Osteocyte (in vitro differentiated cells): ENCODE measurements around the gene ELN. TPM values are rescaled to one million over a fixed set of nuclear protein-coding genes. Genes with fewer than 3 reads are reported as not detected.
A peak's percentile ranks its signal among the peaks of the same experiment; 100 is the strongest.

ENCODE experiments used
- DNase-seq: peaks from one replicate; pipeline ENCODE4 v3.0.0; 2021; ENCODE audit warnings: mixed read lengths; ENCODE audit not compliant: unreplicated experiment; ENCODE audit errors: extremely low spot score
- H3K27ac Mint-ChIP-seq: one replicate; pipeline ENCODE4 v1.8.0; 2021; ENCODE audit warnings: mild to moderate bottlenecking, mixed read lengths; ENCODE audit not compliant: unreplicated experiment
- H3K27me3 Mint-ChIP-seq: one replicate; pipeline ENCODE4 v1.8.0; 2021; ENCODE audit warnings: mixed read lengths; ENCODE audit not compliant: unreplicated experiment
- H3K36me3 Mint-ChIP-seq: one replicate; pipeline ENCODE4 v1.8.0; 2021; ENCODE audit warnings: mixed read lengths; ENCODE audit not compliant: unreplicated experiment
- H3K4me1 Mint-ChIP-seq: one replicate; pipeline ENCODE4 v1.8.0; 2021; ENCODE audit warnings: mixed read lengths; ENCODE audit not compliant: unreplicated experiment
- H3K4me3 Mint-ChIP-seq: one replicate; pipeline ENCODE4 v1.8.0; 2021; ENCODE audit warnings: mild to moderate bottlenecking, moderate library complexity, mixed read lengths; ENCODE audit not compliant: unreplicated experiment
- H3K9me3 Mint-ChIP-seq: one replicate; pipeline ENCODE4 v1.8.0; 2021; ENCODE audit warnings: mixed read lengths; ENCODE audit not compliant: unreplicated experiment
- CTCF ChIP-seq: fragments of 200-600 bp; sonication (generic); IDR thresholded peaks from 2 replicates; pipeline ENCODE4 v1.5.0; 2021; ENCODE audit warnings: antibody characterized with exemption, mild to moderate bottlenecking, moderate library complexity
- total RNA-seq: library from RNA; stranded (reverse); gene quantifications from 2 replicates; pipeline ENCODE4 v1.2.1, GENCODE V29; 2021

ELN gene
- total RNA-seq, 1 donor from 2014 or later, result 13.5 TPM

GRCh38 chr7:74083117-74083876 is 55.3 kb downstream of the ELN start, which contains the start of gene LIMK1:
LIMK1 (plus strand) TSS chr7:74083804; CDS start chr7:74083991, 187 bp downstream.
- Mint-ChIP-seq H3K4me3 (peak within 1 kb of the TSS; percentile 74), H3K4me1 (peaks cover 26% of the 10 kb centered on the region), H3K36me3 (no peaks in the 10 kb centered on the region), H3K27ac (peak within 1 kb of the TSS; percentile 56), H3K27me3 (no peaks in the 10 kb centered on the region), H3K9me3 (no peaks in the 10 kb centered on the region)
- DNase-seq, result peak; percentile 93
- TF ChIP-seq CTCF, result no peak

- no peak for DNase-seq
- Mint-ChIP-seq H3K36me3 (no peaks in the 10 kb centered on the region), H3K9me3 (no peaks in the 10 kb centered on the region), H3K27me3 (no peaks in the 10 kb centered on the region), H3K4me3 (peak overlapping the region; percentile 74), H3K27ac (peak overlapping the region; percentile 44), H3K4me1 (peaks cover 18% of the 10 kb centered on the region)
- TF ChIP-seq CTCF, result no peak
Measured at GRCh38 chr7:74083928-74084721, 56.2 kb downstream of the ELN start.

- Mint-ChIP-seq H3K27me3 (no peaks in the 10 kb centered on the region), H3K9me3 (no peaks in the 10 kb centered on the region), H3K36me3 (peaks cover 3% of the 10 kb centered on the region), H3K4me1 (peaks cover 10% of the 10 kb centered on the region), H3K27ac (peak overlapping the region; percentile 44), H3K4me3 (peak overlapping the region; percentile 74)
- TF ChIP-seq CTCF, result no peak
- DNase-seq, result no peak
Measured at GRCh38 chr7:74084722-74085578, 57.0 kb downstream of the ELN start.

- no peak for TF ChIP-seq CTCF
- Mint-ChIP-seq H3K4me1 (peaks cover 18% of the 10 kb centered on the region), H3K27ac (no peak overlapping the region), H3K4me3 (no peak overlapping the region), H3K36me3 (peaks cover 3% of the 10 kb centered on the region), H3K9me3 (no peaks in the 10 kb centered on the region), H3K27me3 (no peaks in the 10 kb centered on the region)
- no peak for DNase-seq
Measured at GRCh38 chr7:74087791-74088453, 59.9 kb downstream of the ELN start.
